GM12873 (cell line): Measurements from ENCODE around the gene PRDM16.

Experiments used
- CTCF ChIP-seq: IDR thresholded peaks from 2 replicates; pipeline ENCODE4 v1.5.1; 2012; ENCODE audit warnings: low read depth, mild to moderate bottlenecking, moderate library complexity, low read length, control low read depth; ENCODE audit not compliant: insufficient read depth; ENCODE audit errors: missing control alignments

Gene PRDM16

GRCh38 chr1:3439346-3440299 is 370.6 kb downstream of the PRDM16 start:
- TF ChIP-seq CTCF: no peak

DNA sequence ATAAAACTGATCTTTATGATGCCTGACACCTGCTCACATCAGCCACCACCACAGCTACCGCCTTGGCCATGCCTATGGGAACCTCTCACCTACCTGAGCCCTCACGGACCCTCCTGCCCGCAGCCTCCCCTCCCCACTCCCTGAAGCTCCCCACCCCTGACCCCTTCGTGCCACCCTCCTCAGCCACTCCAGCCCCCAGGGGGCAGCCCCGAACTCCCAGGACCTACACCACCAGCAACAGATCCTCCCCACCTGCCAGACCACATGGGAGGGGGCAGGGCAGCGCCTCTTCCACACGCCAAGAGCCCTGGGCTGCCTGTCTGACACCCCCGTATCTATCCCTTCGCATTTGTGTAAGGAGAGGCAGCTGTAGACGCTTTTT is 371.3 kb downstream of the PRDM16 start:
- no peak for TF ChIP-seq CTCF

DNA sequence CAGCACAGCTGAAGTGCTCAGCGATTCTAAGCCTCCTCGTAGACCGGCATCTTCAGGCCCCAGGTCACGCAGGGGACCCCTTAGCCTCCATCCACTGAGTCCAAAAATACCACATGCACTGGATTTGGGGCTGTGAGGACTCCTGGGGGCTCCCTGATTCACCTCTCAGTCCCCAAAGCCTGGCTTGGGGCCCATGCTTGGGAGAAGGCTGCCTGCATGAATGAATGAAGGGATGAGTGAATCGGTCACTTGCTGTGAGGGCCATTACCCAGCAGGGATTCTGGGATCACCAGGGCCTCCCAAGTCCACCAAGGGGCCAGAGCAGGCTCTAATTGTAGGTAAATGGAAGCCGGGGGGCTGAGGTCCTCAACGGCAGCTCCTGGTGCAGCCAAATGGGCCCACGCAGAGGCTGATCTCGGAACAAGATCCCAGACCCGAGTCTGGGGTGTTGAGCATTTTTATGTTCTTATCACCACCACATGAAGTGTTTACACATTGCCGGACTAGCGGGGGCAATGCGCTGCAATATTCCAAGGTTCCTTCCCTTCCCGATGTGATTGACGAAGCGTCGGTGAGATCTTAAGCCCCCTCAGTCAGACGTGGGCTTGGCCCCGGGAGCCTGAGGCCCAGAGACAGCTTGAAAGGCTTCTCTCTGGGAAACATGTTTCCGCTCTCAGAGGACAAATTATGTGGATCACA is 371.9 kb downstream of the PRDM16 start:
- TF ChIP-seq CTCF: no peak

- TF ChIP-seq CTCF: no peak
These were observed 372.4 kb downstream of the PRDM16 start for GRCh38 chr1:3441410-3441847.

GRCh38 chr1:3441880-3442279 is 372.9 kb downstream of the PRDM16 start:
- no peak for TF ChIP-seq CTCF

DNA sequence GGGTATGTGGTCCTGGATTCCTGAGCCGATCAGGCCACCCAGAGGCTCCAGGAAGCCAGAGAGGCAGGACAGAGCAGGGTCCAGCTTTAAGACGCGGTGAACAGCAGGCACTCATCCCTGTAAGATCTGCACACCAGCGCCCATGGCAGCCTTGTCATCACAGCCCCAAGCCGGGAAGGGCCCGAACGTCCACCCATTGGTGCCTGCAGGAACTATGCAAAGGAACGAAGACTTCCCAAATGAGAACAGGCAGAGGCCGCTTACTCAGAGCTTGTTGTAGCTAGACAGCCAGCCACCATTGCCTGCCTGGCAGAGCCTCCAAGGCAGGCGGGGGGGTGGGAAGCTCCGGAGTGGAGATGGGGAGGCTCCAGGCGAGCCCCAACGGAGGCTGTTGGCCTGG is 373.3 kb downstream of the PRDM16 start:
- TF ChIP-seq CTCF: no peak

DNA sequence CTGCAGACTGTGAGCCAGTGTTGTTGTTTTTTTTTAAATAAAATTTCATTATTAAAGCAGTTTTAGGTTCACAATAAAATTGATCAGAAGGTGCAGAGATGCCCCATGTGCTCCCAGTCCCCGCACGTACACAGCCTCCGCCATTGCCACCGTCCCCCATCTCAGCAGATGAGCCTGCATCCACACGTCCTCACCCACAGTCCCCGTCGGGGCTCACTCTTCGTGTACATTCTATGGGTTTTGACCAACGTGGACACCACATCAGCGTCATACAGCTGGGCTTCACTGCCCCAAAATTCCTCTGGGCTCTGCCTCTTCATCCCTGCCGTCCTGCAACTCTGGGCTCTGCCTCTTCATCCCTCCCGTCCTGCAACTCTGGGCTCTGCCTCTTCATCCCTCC is 373.9 kb downstream of the PRDM16 start:
- TF ChIP-seq CTCF: no peak
